HepG2 (cell line): ENCODE data around the gene GJD4. TPM values are rescaled to one million over a fixed set of nuclear protein-coding genes. Genes with fewer than 3 reads are reported as not detected.

Experiments
- ATAC-seq: fragments of 200-7000 bp; cut with Tn5 transposase; 3 replicates; pipeline ENCODE4 v1.9.1; 2020; ENCODE audit warnings: mild to moderate bottlenecking, moderate library complexity
- BruUV-seq: library from RNA; stranded (reverse); fragments of 400-500 nt; replicated peaks from 2 replicates; lab custom pipeline; 2021; lab: Mats Ljungman, UMichigan
- CTCF ChIA-PET: fragments of 300-600 bp; formaldehyde crosslinking; extraction: SDS; loops from one replicate; lab custom pipeline; 2021; ENCODE audit warnings: low total read pairs, inconsistent platforms, low intra/inter-chr PET ratio; lab: Yijun Ruan, JAX
- POLR2A ChIA-PET: fragments of 350-600 bp; sonication (Branson Sonifier 250); formaldehyde crosslinking; loops from one replicate; lab custom pipeline; 2020; ENCODE audit warnings: antibody characterized with exemption, inconsistent platforms; lab: Yijun Ruan, JAX
- DNase-seq: peaks from one replicate; pipeline ENCODE4 v3.0.0-alpha.2; 2015; ENCODE audit warnings: low spot score
- FAIRE-seq: peaks from 3 replicates; lab custom pipeline; 2011; peaks lifted over from hg19 to GRCh38; lab: Jason Lieb, UNC
- H2AFZ ChIP-seq: one replicate; pipeline ENCODE4 v1.6.1; 2011; ENCODE audit warnings: low read length, inconsistent platforms
- H3K27ac ChIP-seq: fragments of 300-600 bp; 3 replicates; pipeline ENCODE4 v1.8.0; 2011; ENCODE audit warnings: mixed run types, mild to moderate bottlenecking, mixed read lengths, low read length, inconsistent platforms; ENCODE audit not compliant: insufficient read depth; ENCODE audit errors: extremely low read length
- H3K27me3 ChIP-seq, 2 experiments: fragments of 200-600 bp in 1 of 2; 2 replicates in 1 of 2; 3 replicates in 1 of 2; pipeline versions ENCODE4 v1.6.0 to v1.8.0; 2011; ENCODE audit warnings: low read length in 2 of 2, mild to moderate bottlenecking in 2 of 2, moderate library complexity in 2 of 2, inconsistent platforms in 1 of 2; ENCODE audit not compliant: insufficient read depth in 2 of 2, control insufficient read depth in 1 of 2
- H3K36me3 ChIP-seq, 2 experiments: fragments of 200-600 bp in 1 of 2; replicated peaks in 1 of 2; 2 replicates in 1 of 2; 3 replicates in 1 of 2; pipeline versions ENCODE4 v1.5.1 to v1.8.0; 2011; ENCODE audit warnings: low read length in 2 of 2, inconsistent platforms in 1 of 2; ENCODE audit not compliant: insufficient read depth in 2 of 2, control insufficient read depth in 1 of 2
- H3K4me1 ChIP-seq: 2 replicates; pipeline ENCODE4 v1.5.1; 2012; ENCODE audit warnings: low read length, inconsistent platforms; ENCODE audit not compliant: insufficient read depth
- H3K4me2 ChIP-seq: 2 replicates; pipeline ENCODE4 v1.6.0; 2011; ENCODE audit warnings: low read depth, low read length, inconsistent platforms
- H3K4me3 ChIP-seq, 3 experiments: fragments of 200-600 bp in 1 of 3; sonication (generic), shearing (Covaris generic) in 1 of 3; replicated peaks in 1 of 3; 2 replicates each; pipeline ENCODE4 v1.5.1; 2011 to 2016; ENCODE audit warnings: low read length in 3 of 3, inconsistent platforms in 2 of 3, low read depth in 2 of 3, mild to moderate bottlenecking in 2 of 3, control low read depth in 1 of 3, mixed read lengths in 1 of 3; ENCODE audit not compliant: insufficient read depth in 1 of 3
- H3K79me2 ChIP-seq: one replicate; pipeline ENCODE4 v1.6.1; 2011; ENCODE audit warnings: low read length, inconsistent platforms; ENCODE audit not compliant: insufficient read depth
- H3K9ac ChIP-seq: 2 replicates; pipeline ENCODE4 v1.6.0; 2011; ENCODE audit warnings: mild to moderate bottlenecking, low read depth, low read length, inconsistent platforms; ENCODE audit not compliant: insufficient read depth
- H3K9me3 ChIP-seq: 2 replicates; pipeline ENCODE4 v1.5.1; 2012; ENCODE audit warnings: mild to moderate bottlenecking, low read length
- H4K20me1 ChIP-seq: 2 replicates; pipeline ENCODE4 v1.6.0; 2011; ENCODE audit warnings: inconsistent platforms, mild to moderate bottlenecking, low read length, moderate library complexity; ENCODE audit not compliant: insufficient read depth
- ATF1 ChIP-seq: IDR thresholded peaks from 2 replicates; pipeline ENCODE4 v1.6.1; 2016; ENCODE audit warnings: mild to moderate bottlenecking, control low read depth
- BHLHE40 ChIP-seq: IDR thresholded peaks from 2 replicates; pipeline ENCODE4 v1.6.1; 2011; ENCODE audit warnings: low read length, improper control_type of control experiment
- DBP ChIP-seq: sonication (generic); formaldehyde crosslinking; IDR thresholded peaks from 2 replicates; pipeline ENCODE4 v1.4.0; 2020; ENCODE audit warnings: missing genetic modification reagents; ENCODE audit errors: not compliant biosample characterization
- GMEB2 ChIP-seq: IDR thresholded peaks from 2 replicates; pipeline ENCODE4 v1.6.1; 2016; ENCODE audit warnings: missing biosample characterization, missing genetic modification reagents, low read depth
- MNT ChIP-seq: fragments of 450-650 bp; IDR thresholded peaks from 2 replicates; pipeline ENCODE4 v1.6.1; 2016
- PHF21A ChIP-seq: sonication (generic); formaldehyde crosslinking; IDR thresholded peaks from 2 replicates; pipeline ENCODE4 v1.5.0; 2020; ENCODE audit warnings: mild to moderate bottlenecking, missing genetic modification reagents
- RBAK ChIP-seq: sonication (generic); formaldehyde crosslinking; IDR thresholded peaks from 2 replicates; pipeline ENCODE4 v1.5.1; 2020; ENCODE audit warnings: mild to moderate bottlenecking, missing genetic modification reagents
- REPIN1 ChIP-seq: sonication (generic); formaldehyde crosslinking; IDR thresholded peaks from 2 replicates; pipeline ENCODE4 v1.8.0; 2022; ENCODE audit warnings: missing genetic modification reagents, low read depth, mild to moderate bottlenecking, borderline replicate concordance
- SOX6 ChIP-seq, 2 experiments: fragments of 450-650 bp in 1 of 2; sonication (generic) in 1 of 2; formaldehyde crosslinking in 1 of 2; IDR thresholded peaks; 2 replicates each; pipeline versions ENCODE4 v1.4.0 to v1.6.1; 2017 to 2020; ENCODE audit warnings: antibody characterized with exemption in 1 of 2, mild to moderate bottlenecking in 1 of 2, missing genetic modification reagents in 1 of 2
- SRSF1 ChIP-seq: fragments of 200-400 bp; formaldehyde crosslinking; optimal IDR thresholded peaks from 2 replicates; pipeline ENCODE3; 2017; ENCODE audit warnings: mild to moderate bottlenecking, low read depth, low read length, moderate library complexity
- TOE1 ChIP-seq: sonication (generic); formaldehyde crosslinking; IDR thresholded peaks from 2 replicates; pipeline ENCODE4 v1.4.0; 2020; ENCODE audit warnings: mild to moderate bottlenecking, missing genetic modification reagents
- ZBTB43 ChIP-seq: sonication (generic); formaldehyde crosslinking; conservative IDR thresholded peaks from 2 replicates; pipeline ENCODE4 v1.4.0; 2020; ENCODE audit warnings: missing genetic modification reagents
- ZFP91 ChIP-seq: sonication (generic); formaldehyde crosslinking; IDR thresholded peaks from 2 replicates; pipeline ENCODE4 v1.9.0; 2022; ENCODE audit warnings: missing genetic modification reagents, mild to moderate bottlenecking, borderline replicate concordance
- ZNF232 ChIP-seq: sonication (generic); formaldehyde crosslinking; IDR thresholded peaks from 2 replicates; pipeline ENCODE4 v1.4.0; 2020; ENCODE audit warnings: missing genetic modification reagents, borderline replicate concordance
- ZNF549 ChIP-seq: sonication (generic); formaldehyde crosslinking; IDR thresholded peaks from 2 replicates; pipeline ENCODE4 v1.5.0; 2020; ENCODE audit warnings: missing genetic modification reagents
- ZNF652 ChIP-seq: IDR thresholded peaks from 2 replicates; pipeline ENCODE4 v1.6.1; 2016; ENCODE audit warnings: low read depth, borderline replicate concordance
- ZNF660 ChIP-seq: sonication (generic); formaldehyde crosslinking; IDR thresholded peaks from 2 replicates; pipeline ENCODE4 v1.5.1; 2020; ENCODE audit warnings: mild to moderate bottlenecking, low read depth, missing genetic modification reagents, borderline replicate concordance
- WGBS: methylation state at CpG from one replicate; pipeline ENCODE4 v1.1.6; 2017; ENCODE audit warnings: low lambda C conversion rate; 5-methylcytosine and 5-hydroxymethylcytosine counted together
- in situ Hi-C: cut with HindIII; loops from 2 replicates; pipeline ENCODE4 v1.10.0; 2017; ENCODE audit warnings: low pct_unique_long_range_greater_than_20kb; ENCODE audit not compliant: extremely low pct_ligation_motif_present
- intact Hi-C: fragments of 100-400 bp; cut with micrococcal nuclease; formaldehyde crosslinking; loops from one replicate; pipeline ENCODE4 v1.10.0; 2022; ENCODE audit not compliant: unreplicated experiment
- polyA plus RNA-seq, 8 experiments: library from polyadenylated mRNA; depleted of rRNA in 3 of 8; stranded (reverse) in 7 of 8; unstranded in 1 of 8; fragments of >200 nt; fragmentation: Illumina TruSeq in 4 of 8; extraction: Trizol in 4 of 8; gene quantifications; 2 replicates each; pipeline versions ENCODE4 v1.2.1 to v1.2.3, GENCODE V29; 2011 to 2016; ENCODE audit warnings: low read depth in 4 of 8, missing spikeins in 1 of 8, mixed read lengths in 1 of 8; ENCODE audit not compliant: insufficient read depth in 1 of 8
- total RNA-seq, 5 experiments: library from RNA; depleted of rRNA; stranded (reverse); fragments of >200 nt; fragmentation: Illumina TruSeq; extraction: Trizol; gene quantifications; 2 replicates each; pipeline ENCODE4 v1.2.3, GENCODE V29; 2016; ENCODE audit warnings: low read depth in 1 of 5

GJD4 gene
- total and polyA plus RNA-seq, 2 of the 13 experiments (the other 11 are each of a cell fraction or from before 2014, with no cell fraction given), result not detected

GRCh38 chr10:35612385-35613106, 7.4 kb downstream of the GJD4 start:
- H3K27me3 ChIP-seq, result no peaks in the 10 kb centered on the region
- 0% methylated on average over 6 of the region's 6 CpGs for WGBS
- H3K4me3 ChIP-seq, result no peak overlapping the region; a peak in 1 of 6 replicates
- DNase-seq (peak; percentile 80), FAIRE-seq (peak; percentile 90), ATAC-seq (peak; percentile 94)
- CTCF ChIA-PET, result no interaction called here
- intact Hi-C loops (no loop called here), in situ Hi-C loops (no loop called here)
- no peaks in the 10 kb centered on the region for H3K36me3 ChIP-seq
- H3K79me2 ChIP-seq, result no peaks in the 10 kb centered on the region
- no peak overlapping the region for H3K27ac ChIP-seq
- H3K9me3 ChIP-seq, result 0 out of 2 replicates have a peak, but pooled peaks cover 7% of the 10 kb centered on the region
- H4K20me1 ChIP-seq, result no peaks in the 10 kb centered on the region
- no peak overlapping the region for H3K9ac ChIP-seq
- H2AFZ ChIP-seq, result no peak overlapping the region
- POLR2A ChIA-PET, result no interaction called here
- H3K4me2 ChIP-seq, result peak overlapping the region; percentile 62
- peaks cover 33% of the 10 kb centered on the region for H3K4me1 ChIP-seq
- no TSS peak for BruUV-seq
- TF ChIP-seq ZFP91 (CRISPR knock-in tag) (no peak), GMEB2 (CRISPR knock-in tag) (no peak), SOX6 (IDR thresholded peaks at IDR 0.05) (no peak), SOX6 (CRISPR knock-in tag; IDR thresholded peaks at IDR 0.05) (no peak), RBAK (CRISPR knock-in tag) (no peak), DBP (CRISPR knock-in tag) (no peak), BHLHE40 (no peak), ZNF652 (CRISPR knock-in tag) (no peak), ZBTB43 (no peak), SRSF1 (no peak), MNT (no peak), ATF1 (no peak), ZNF549 (CRISPR knock-in tag) (no peak), ZNF660 (CRISPR knock-in tag) (no peak), TOE1 (CRISPR knock-in tag) (no peak), ZNF232 (no peak), PHF21A (no peak), REPIN1 (0 out of 2 replicates have a peak, but pooled peaks have one; percentile 29)
